Activated T-helper 1 cell treated with anti-CD3 and anti-CD28 coated beads, Interleukin-2, amount 50 U/mL, for 16 hours (primary cell): ENCODE data around the gene ST3GAL3.

ENCODE experiments used
- DNase-seq, 2 donors: peaks; one replicate each; pipeline ENCODE4 v3.0.0-alpha.2; 2020; ENCODE audit warnings: low read depth in 1 of 2, low spot score in 1 of 2

The ST3GAL3 gene

DNA sequence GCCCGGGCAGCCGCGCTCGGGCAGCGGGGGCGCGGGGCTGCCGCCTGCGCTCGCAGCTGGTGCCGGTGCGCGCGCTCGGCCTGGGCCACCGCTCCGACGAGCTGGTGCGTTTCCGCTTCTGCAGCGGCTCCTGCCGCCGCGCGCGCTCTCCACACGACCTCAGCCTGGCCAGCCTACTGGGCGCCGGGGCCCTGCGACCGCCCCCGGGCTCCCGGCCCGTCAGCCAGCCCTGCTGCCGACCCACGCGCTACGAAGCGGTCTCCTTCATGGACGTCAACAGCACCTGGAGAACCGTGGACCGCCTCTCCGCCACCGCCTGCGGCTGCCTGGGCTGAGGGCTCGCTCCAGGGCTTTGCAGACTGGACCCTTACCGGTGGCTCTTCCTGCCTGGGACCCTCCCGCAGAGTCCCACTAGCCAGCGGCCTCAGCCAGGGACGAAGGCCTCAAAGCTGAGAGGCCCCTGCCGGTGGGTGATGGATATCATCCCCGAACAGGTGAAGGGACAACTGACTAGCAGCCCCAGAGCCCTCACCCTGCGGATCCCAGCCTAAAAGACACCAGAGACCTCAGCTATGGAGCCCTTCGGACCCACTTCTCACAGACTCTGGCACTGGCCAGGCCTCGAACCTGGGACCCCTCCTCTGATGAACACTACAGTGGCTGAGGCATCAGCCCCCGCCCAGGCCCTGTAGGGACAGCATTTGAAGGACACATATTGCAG lies 229.3 kb downstream of the ST3GAL3 start:
- no peak for DNase-seq

DNA sequence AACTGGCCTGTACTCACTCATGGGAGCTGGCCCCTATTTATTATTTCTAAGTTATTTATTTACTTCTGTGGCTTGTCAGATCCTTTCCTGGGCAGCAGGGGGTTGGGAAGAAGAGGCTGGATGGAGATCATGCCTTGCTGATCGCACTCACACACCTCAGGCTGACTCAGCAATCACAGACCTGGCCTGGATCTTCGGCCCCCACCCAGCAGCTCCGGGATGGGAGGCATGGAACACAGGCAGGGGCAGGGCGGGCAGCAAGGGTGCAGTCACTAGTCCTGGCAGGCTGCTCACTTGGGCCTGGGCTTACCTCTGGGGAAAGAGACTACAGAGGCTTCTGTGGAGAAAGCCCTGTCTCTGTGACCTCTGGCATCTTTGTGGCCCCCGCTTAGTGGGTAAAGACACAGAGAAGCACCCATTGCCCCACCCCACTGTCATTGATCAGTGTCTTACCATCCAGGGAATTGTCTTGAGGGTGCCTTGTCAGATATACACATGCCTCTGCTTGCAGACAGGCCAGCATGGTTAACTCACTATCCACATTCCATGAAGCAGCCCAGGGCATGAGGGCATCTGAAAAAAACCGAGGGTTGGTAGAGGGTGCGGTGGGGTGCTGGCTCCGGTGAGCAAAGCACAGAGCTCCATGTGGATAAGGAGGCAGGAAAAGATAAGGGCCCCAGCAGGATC lies 230.0 kb downstream of the ST3GAL3 start:
- DNase-seq = no peak

DNA sequence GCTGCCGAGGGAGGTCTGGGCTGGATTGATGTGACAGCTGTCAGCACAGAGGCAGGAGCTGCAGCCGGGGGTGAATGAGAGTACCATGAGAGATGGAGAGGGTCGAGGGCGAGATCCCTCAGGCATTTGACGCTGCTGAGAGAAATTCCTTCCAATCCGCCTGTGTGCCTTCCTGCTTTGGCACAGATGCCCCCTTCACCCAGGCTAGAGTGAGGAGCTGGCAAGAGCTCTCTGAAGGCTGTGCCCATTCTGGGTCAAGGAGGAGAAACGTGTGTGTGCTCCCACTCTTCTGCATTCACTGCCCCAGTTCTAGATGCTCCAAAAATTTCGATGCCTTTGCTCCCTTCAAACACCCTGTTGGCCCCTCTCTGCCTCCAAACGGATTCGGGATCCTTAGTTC lies 231.0 kb downstream of the ST3GAL3 start:
- no peak for DNase-seq

DNA sequence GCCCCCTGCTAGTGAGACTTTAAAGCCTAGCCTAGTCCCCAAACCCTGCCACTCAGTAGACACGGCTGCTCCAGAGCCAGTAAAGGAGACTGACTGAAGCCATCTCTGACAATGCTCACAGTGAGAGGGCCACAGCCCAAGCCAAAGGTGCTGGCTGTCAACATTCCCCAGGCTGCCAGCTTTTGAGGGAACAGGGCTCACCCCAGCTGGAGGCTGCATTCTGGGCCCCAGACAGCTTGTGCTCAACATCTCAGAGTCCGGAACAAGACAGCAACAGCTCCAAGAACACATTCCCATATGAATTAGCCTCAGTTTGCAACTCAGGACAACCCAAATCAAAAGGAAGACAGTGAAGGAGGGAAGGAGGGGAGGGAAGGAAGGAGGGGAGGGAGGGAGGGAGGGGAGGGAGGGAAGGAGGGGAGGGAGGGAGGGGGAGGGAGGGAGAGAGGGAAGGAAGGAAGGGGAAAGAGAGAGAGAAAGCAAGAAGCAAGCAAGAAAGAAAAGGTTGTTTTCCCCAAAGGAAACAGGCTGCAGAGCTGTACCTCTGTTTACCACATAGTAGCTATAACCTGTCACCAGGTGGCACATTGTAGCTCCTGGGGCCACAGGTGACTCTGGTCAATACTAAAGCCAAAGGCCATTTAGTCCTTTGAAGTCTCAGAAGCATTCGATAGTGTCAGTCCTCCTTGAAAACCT lies 231.7 kb downstream of the ST3GAL3 start:
- no peak for DNase-seq

DNA sequence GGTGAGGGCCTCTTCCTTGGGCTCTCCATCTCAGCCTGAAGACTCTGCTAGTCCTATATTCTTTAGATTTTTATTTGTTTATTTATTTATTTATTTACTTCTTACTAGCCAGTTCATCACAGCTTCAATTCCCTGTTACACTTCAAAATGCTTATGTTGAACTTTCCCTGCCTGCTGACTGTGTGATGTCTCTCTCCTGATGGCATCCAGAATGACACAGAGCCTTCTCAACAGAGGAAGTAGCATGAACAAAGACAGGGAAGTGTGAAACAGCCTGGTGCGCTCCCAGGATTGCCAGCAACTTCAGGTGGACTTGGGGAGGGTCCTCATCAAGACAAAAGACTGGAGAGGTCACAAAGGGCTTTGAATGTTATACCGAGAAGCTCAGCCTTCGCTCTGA lies 235.1 kb downstream of the ST3GAL3 start:
- DNase-seq = no peak

DNA sequence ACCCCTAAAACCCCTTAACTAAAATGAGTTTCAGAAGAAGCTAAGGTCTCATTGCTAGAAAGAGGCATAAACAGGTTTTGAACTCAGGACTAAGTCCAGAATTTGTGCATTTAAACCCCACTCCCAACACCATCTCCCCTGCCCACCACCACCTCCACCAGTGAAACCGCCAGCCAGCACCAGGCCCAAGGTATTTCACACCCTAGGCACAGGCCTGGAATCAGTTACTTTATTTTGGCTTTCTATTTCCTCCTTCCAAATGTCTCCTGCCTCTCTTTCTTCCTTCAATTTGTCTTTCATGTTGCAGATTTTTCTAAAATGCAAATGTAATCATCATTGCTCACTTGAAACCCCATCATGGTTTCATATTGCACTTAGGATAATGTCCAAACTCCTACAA lies 237.5 kb downstream of the ST3GAL3 start:
- no peak for DNase-seq

DNA sequence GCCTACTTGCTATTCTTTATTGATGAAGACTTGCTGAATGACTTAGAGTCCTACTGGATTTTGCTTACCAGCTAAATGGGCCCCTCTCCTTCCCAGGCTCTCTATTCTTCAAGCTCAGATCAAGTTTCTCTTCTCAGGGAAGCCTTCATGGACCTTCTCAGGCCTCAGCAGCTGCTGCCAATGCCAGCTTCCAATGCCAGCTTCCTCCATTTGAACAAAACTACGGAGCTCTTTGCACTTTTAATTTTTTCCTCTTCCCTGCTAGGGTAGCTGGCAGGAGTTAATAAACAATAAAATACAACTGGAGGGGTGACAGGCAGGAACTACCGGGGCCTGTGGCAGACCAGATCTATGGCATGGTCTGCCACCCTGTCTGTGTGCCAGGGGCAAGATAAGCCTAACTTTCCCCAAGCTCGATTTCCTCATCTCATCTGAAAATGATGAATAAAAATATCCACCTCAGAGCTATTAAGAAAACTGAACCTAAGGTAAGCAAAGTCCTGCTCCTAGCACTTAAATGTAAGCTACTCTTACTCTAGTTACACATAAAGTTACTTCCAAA lies 238.4 kb downstream of the ST3GAL3 start:
- DNase-seq = no peak

DNA sequence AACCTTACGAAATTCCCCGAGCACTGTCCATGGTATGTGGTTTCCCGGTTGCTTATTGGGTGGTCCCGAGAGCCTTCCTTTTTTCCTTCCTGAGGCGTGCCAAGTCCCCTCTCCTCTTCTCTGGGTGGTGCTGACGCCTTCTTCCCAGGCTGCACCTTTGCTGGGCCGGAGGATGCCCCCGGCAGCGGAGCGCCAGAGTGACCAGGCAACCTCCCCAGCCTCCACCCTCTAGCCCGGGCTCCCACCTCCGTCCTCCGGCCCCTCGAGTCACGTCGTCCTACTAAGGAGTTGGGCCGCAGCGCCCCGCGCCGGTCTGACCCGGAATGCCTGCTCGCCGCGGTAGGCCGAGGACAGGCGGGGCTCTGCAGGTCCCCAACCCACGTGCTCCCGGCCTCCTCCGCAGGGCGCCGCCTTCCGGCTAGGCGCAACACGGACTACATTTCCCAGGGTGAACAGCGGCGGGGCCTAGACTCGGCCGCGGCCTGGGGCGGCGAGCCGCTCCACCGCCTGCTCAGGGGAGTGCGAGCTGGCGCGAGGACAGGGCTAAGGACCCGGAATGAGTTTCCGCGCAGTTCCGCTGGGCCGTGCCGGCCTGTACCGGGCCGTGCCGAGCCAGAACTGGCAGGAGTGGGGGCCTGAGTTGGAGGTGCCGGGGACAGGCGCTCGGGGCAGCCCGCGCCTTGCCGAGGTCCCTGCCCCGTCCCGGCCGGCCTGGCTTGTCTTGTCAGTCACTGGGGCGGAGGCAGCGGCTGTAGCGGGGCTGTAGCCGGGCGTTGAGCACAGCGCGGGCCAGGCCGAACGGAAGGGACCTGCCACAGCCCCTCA lies 239.1 kb downstream of the ST3GAL3 start, which contains the start of gene IPO13:
Gene IPO13, plus strand, starts transcription at position 715 of the 825 bp plus-strand sequence. CDS start 651 bp downstream, outside the sequence.
- DNase-seq = peak; percentile 85 to 91

DNA sequence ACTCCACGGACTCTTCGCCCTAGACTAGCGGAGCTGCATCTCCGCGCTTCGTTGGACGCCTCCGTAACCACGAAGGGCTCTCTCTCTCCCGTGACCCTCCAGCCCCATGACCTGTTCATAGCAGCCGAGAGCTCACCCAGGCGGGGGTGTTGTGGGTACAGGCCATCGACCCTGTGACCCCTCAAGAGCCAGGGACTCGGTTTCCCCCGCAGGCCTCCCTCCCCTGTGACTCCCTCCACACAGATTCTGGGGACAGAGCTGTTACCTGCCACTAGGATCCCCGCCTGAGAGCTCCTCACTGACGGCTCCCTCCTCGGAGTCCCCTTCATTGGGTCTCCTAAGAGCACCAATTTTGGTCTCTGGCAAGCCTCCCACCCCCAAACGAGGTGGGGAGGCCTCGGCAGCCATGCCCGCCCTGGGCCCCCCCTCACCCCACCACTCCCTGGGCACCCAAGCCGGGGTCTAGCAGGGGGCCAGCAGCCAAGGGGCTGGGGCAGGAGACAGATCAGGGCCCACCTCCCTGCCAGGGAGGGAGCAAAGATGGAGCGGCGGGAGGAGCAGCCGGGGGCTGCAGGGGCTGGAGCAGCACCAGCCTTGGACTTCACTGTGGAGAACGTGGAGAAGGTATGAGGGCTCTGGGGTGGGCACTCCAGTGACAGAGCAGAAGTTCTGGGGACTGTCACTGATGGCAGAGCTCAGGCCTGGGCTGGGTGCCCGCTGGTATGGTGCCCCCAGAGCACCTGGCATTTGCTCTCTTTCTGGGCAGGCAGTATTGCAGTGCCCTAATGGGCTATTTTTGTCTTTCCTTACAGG lies 239.9 kb downstream of the ST3GAL3 start:
- DNase-seq = no peak

DNA sequence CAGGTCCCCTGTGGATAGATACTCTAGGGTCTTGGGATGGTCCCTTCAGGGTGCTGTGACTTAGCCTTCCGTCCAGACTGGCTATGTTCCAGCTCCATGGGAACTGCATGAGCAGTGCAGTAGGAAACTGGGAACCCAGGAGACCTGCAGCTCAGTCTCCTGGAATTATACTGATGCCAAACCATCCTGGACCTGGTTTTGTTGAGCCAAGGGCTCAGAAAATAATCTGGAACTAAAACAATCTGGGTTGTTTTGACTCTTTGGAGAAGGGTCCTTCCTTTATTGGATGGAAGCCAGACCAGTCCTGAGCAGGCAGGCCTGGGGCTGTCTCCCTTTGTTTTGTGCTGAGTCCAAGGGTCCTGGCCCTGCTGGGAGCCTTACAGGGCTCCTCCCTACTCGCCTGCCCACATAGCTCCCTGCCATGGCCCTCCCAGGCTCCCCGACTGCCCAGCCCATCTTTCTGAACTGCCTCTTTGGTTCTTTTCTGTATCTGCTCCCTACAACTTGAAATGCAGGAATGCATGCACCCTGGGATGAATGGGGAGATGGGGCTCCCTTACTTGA lies 240.6 kb downstream of the ST3GAL3 start:
- no peak for DNase-seq

DNA sequence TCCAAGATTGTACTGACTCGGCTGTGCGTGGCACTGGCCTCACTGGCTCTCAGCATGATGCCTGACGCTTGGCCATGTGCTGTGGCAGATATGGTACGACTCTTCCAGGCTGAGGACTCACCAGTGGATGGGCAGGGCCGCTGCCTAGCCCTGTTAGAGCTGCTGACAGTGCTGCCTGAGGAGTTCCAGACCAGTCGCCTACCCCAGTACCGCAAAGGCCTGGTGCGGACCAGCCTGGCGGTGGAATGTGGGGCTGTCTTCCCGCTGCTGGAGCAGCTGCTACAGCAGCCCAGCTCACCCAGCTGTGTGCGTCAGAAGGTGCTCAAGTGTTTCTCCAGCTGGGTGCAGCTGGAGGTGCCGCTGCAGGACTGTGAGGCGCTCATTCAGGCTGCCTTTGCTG lies 242.3 kb downstream of the ST3GAL3 start:
- DNase-seq = no peak

DNA sequence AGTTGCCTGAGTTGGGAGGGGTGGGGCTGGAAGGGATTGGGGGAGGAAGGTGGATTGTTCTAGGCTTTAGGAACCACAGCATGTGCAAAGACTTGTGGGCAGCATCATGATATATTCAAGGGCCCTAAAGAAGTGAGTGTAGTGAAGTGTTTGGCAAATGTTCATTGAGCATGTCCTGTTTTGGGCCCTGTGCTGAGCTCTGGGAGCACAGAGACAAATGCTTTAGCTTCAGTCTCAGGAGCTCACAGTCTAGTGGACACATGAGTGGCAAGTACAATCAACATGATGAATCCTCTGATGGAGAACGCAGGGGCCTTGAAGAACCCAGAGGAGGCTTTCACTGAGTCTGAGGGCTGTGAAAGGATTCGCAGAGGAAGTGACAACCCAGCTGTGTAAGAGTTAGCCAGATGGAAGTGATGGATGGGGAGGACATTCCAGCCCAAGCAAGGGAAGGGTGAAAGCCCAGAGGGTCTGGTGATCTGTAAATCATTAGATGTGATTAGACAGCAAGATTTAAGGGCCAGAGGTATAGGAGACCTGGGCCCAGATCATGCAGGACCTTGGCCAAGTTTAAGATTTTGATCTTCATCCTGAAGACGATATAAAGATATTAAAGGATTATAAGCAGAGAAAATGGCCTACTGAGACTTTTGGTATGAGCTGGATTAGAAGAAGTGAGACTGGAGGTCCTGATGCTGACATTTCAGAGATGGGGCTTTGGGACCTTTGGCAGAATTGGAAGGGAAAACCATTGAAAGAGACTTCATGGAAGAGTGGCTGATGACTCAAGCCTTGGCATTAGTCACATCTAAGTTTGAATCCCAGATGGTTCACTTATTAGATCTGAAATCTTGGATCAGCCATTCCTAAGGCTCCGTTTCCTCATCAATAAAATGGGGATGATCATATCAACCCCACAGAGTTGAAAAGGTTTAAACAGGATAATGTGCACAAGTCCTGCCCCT lies 244.0 kb downstream of the ST3GAL3 start:
- no peak for DNase-seq

DNA sequence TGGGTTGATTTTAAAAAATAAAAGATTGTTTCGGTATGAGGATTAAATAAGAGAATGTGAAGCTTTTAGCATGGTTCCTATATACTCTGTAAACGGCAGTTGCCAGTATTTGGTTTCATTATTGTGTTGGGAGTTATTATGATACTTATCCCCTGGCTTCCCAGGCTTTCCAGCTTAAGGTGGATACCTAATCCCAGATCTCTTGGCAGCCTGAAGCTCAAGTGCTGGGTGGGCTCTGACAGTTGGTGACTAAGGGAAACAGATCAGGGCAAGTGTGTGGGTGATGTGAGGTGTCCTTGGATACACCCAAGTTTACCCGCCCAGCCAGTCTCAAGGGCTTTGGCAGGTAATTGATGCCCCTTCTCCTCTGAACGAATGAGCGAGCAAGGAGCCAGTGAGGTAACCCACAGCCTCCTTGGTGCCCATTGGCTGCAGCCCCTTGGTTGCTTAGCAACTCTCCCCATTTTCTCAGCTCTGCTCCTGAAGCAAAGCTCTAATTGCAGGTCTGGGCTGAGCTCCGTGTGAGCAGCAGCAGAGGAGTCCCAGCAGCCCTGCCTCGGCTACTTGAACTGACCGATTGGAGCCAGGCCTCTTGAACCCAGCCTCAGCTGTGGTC lies 245.5 kb downstream of the ST3GAL3 start:
- no peak for DNase-seq

DNA sequence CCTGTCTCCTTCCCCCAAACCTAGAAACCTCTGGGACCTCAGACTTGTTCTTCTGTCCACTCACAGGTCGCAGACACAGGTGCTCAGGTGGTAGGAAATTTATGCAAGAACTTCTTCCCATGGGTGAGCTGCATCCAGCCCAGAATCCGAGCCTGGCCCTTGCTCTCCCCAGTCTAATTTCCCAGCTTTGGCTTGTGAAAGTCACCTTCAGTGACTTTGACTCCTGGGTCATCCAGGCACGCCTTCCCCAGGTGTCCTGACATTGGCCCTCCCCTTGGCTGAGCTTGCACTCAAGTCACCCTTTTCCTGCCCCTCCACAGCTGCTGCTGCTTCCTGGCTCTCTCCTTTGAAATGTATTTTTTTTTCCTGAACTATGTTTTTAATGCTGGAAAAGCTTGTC lies 246.0 kb downstream of the ST3GAL3 start:
- DNase-seq = no peak

DNA sequence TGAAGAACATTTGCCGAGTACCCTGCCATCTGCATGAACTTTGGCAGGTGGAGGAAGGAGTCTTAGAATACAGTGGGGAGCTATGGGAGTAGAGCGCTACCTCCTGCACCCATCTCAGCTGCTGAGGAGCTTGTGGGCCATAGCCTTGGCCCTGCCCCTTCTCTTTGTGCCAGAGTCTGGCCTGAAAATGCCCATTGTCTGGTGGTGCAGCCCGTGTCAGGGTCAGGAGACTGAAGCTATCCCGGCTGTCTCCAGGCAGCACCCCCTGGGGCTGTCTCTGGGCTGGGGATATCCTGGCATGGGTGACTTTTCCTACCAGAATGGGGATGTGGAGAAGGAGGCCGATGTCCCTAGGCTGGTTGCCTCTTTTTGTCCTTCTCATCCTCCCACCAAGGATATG lies 246.7 kb downstream of the ST3GAL3 start:
- DNase-seq = no peak

DNA sequence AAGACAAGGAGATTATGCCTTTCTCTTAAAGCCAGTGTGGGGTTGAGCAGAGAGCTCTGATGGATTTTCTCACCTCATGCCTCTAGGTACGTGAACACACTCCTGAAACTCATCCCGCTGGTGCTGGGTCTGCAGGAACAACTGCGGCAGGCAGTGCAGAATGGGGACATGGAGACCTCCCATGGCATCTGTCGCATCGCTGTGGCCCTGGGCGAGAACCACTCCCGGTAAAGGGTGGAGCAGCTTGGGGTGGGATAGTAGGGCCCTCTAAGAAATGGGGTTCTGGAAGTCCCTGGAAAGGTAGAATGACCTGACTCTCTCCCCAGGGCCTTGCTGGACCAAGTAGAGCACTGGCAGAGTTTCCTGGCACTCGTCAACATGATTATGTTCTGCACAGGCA lies 248.9 kb downstream of the ST3GAL3 start:
- DNase-seq = no peak

DNA sequence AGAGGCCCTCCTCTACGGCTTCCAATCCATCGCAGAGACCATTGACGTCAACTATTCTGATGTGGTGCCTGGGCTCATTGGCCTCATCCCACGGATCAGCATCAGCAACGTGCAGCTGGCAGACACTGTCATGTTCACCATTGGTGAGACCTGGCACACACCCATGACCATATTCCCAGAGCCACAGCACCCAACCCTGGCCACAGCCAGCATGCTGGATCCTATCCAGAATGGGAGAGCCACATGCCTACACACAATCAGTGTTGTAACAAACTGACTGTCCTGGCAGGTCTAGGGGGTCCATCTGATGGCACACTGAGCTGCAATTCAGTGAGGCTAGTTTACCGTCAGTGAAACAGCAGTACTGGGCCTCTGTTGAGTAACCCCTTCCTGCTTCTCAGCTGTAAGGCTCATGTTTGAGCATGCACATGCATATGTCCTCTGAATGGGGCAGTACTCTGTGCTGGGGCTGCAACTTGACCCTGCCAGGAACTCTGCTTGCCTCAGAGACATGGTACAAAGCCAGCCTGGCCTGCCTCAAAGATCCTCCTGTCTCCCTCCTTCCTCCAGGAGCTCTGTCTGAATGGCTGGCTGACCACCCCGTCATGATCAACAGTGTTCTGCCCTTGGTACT lies 250.2 kb downstream of the ST3GAL3 start:
- no peak for DNase-seq
